IPS-20b (cell line): ENCODE results near the gene TAF11L10.
"Not testable (repeated sequence)": the region's sequence is repeated elsewhere in the genome, so short reads cannot be mapped to it uniquely, and the experiment has no call there.

Experiments used
- H3K27ac ChIP-seq: one replicate; pipeline ENCODE4 v1.5.1; 2013; ENCODE audit warnings: low read length
- H3K27me3 ChIP-seq: 2 replicates; pipeline ENCODE4 v1.6.1; 2013; ENCODE audit warnings: mild to moderate bottlenecking, low read length, inconsistent platforms; ENCODE audit not compliant: insufficient read depth
- H3K36me3 ChIP-seq: 2 replicates; pipeline ENCODE4 v1.6.1; 2013; ENCODE audit warnings: low read depth, mild to moderate bottlenecking, inconsistent platforms, low read length, moderate library complexity; ENCODE audit not compliant: insufficient read depth
- H3K4me1 ChIP-seq: 2 replicates; pipeline ENCODE4 v1.6.1; 2013; ENCODE audit warnings: mild to moderate bottlenecking, control low read depth, inconsistent platforms, low read length, moderate library complexity; ENCODE audit not compliant: insufficient read depth
- H3K4me3 ChIP-seq: 2 replicates; pipeline ENCODE4 v1.5.1; 2013; ENCODE audit warnings: mild to moderate bottlenecking, low read length, inconsistent platforms
- H3K9ac ChIP-seq: 2 replicates; pipeline ENCODE4 v1.6.1; 2013; ENCODE audit warnings: low read depth, mild to moderate bottlenecking, inconsistent platforms, low read length, moderate library complexity
- H3K9me3 ChIP-seq: 2 replicates; pipeline ENCODE4 v1.6.1; 2013; ENCODE audit warnings: mild to moderate bottlenecking, low read depth, low read length, inconsistent platforms; ENCODE audit not compliant: insufficient read depth

Gene TAF11L10

GRCh38 chr5:17590860-17591259, 6.8 kb downstream of the TAF11L10 start, which contains the start of gene TAF11L8:
Gene TAF11L8 (minus strand): TSS chr5:17590960.
- not testable (repeated sequence) for H3K27ac ChIP-seq, H3K9ac ChIP-seq, H3K4me1 ChIP-seq, H3K27me3 ChIP-seq, H3K36me3 ChIP-seq, H3K9me3 ChIP-seq, H3K4me3 ChIP-seq

DNA sequence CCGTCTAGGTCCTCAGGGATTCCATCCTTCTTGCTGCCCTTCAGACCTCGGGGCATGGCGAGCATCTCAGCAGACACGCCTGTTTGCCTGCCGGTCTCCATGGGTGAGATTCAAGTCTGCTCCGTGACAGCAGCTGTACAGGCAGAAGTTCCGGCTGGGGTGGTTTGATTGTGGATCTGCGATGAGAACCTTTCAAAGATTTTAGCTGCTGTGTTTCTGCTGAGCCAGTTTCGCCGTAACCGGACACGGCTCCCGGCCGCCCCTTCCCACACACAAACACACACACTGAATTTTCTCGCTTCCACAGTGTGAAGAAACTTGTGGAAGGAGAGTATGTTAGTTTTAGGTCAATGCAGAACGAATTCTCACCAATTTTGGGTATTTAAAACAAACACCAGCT, 12.0 kb downstream of the TAF11L10 start, which contains the start of gene TAF11L7:
Gene TAF11L7, minus strand, starts transcription at position 101 of the 400 bp plus-strand sequence.
- H3K36me3 ChIP-seq, H3K27me3 ChIP-seq, H3K4me1 ChIP-seq, H3K9ac ChIP-seq, H3K27ac ChIP-seq, H3K9me3 ChIP-seq, H3K4me3 ChIP-seq: not testable (repeated sequence)
